NT2/D1 (cell line): ENCODE data around the gene ZNF500.

Experiments used
- DNase-seq: peaks from one replicate; pipeline ENCODE4 v3.0.0-alpha.2; 2011; ENCODE audit warnings: low read depth, low spot score
- H3K27me3 ChIP-seq: 2 replicates; pipeline ENCODE4 v1.6.0; 2011; ENCODE audit warnings: mild to moderate bottlenecking; ENCODE audit not compliant: insufficient read length, insufficient read depth
- H3K36me3 ChIP-seq: 2 replicates; pipeline ENCODE4 v1.6.1; 2011; ENCODE audit warnings: mild to moderate bottlenecking, low read length, mixed read lengths; ENCODE audit not compliant: insufficient read depth, insufficient read length
- H3K4me1 ChIP-seq: 2 replicates; pipeline ENCODE4 v1.5.1; 2011; ENCODE audit not compliant: insufficient read depth, insufficient read length
- H3K4me3 ChIP-seq: 2 replicates; pipeline ENCODE4 v1.5.1; 2011; ENCODE audit warnings: low read depth; ENCODE audit not compliant: insufficient read length
- H3K9ac ChIP-seq: 2 replicates; pipeline ENCODE4 v1.6.0; 2011; ENCODE audit warnings: low read depth; ENCODE audit not compliant: insufficient read length
- H3K9me3 ChIP-seq: 2 replicates; pipeline ENCODE4 v1.5.1; 2011; ENCODE audit warnings: mild to moderate bottlenecking, low read length; ENCODE audit not compliant: insufficient read depth
- SUZ12 ChIP-seq: IDR thresholded peaks from 2 replicates; pipeline ENCODE4 v1.6.1; 2011; ENCODE audit not compliant: insufficient read length, insufficient read depth; ENCODE audit errors: extremely low read depth
- YY1 ChIP-seq: IDR thresholded peaks from 2 replicates; pipeline ENCODE4 v1.6.1; 2011; ENCODE audit not compliant: insufficient read length, insufficient read depth
- ZNF274 ChIP-seq: IDR thresholded peaks from 2 replicates; pipeline ENCODE4 v1.6.1; 2011; ENCODE audit warnings: mild to moderate bottlenecking, low read depth, low read length

Gene ZNF500

DNA sequence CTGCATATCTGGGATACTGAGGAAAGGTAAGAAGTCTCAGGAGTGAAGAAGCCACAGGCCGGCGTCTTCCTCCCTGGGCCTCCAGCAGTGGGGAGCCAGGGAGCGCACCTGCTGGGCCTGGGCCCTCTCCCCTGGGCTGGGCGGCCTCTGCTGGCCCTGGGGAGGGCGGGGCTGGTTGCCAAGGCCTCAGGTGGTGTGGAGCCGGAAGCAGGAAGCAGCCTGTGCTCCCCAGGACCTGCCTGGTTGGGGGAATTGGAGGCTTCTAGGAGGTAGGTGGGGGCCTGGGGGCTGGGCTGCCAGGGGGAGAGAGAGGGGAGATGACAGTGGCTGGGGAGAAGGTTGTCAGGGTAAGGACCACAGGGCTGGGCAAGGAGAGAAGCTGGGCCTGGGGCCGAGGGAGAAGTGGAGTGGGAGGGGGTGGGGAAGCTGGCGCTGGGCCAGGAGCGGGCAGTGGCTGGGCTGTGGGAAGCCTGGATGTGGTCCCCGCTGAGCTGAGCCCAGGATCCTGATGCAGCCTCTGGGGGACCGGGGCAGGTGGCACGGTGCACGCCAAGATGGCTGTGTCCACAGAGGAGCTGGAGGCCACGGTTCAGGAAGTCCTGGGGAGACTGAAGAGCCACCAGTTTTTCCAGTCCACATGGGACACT lies 28.3 kb upstream of the ZNF500 start, which contains the start of gene SMIM22:
SMIM22 (plus strand) TSS at position 189 of the 647 bp plus-strand sequence; CDS start at position 555, 366 bp downstream.
- Histone ChIP-seq H3K9ac (no peak within 1 kb of the TSS), H3K27me3 (no peaks in the 10 kb centered on the region), H3K4me3 (no peak within 1 kb of the TSS), H3K36me3 (peaks cover 39% of the 10 kb centered on the region), H3K9me3 (no peaks in the 10 kb centered on the region), H3K4me1 (peaks cover 12% of the 10 kb centered on the region)
- DNase-seq: no peak
- TF ChIP-seq SUZ12 (no peak), YY1 (no peak), ZNF274 (no peak)

DNA sequence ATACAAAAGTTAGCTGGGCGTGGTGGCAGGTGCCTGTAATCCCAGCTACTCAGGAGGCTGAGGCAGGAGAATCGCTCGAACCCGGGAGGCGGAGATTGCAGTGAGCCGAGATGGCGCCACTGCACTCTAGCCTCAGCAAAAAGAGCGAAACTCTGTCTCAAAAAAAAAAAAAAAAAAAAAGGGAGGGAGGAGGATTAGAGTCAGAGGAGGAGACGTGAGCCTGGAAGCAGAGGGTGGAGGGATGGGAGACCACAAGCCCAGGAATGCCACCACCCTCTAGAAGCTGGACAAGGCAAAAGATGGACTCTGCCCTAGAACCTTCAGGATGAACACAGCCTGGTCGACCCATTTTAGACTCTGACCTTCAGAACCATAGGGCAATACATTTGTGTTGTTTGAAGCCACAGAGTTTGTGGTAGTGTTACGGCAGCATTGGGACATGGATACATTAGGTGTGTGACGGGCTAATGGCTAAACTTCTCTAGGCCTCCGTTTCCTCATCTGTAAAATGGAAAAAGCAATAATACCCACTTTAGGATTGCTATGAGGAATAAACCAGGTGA lies 26.1 kb upstream of the ZNF500 start:
- Histone ChIP-seq H3K9me3 (no peaks in the 10 kb centered on the region), H3K27me3 (no peaks in the 10 kb centered on the region), H3K36me3 (peaks cover 21% of the 10 kb centered on the region), H3K4me1 (peaks cover 12% of the 10 kb centered on the region), H3K9ac (peak overlapping the region; percentile 0), H3K4me3 (no peak overlapping the region)
- DNase-seq: no peak
- no peak for TF ChIP-seq ZNF274

DNA sequence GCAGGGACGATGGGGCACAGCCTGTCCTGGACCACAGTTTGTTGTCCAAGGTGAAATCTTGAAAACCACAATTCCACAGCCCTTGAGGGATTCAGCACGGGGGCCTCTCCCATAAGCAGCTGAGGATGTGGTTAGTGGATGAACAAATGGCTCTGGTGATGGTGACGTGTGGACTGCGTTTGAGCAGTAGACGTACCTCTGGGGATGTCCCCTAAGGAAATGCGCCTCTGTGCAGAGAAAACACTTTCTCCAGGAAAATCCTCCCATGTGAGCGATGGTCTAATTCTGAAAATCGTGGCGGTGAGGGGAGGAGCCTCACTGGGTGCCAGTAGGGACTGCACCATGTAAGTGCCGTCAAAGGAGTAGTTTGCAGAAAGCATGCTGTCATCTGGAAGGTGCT lies 23.9 kb upstream of the ZNF500 start:
- DNase-seq: no peak
- Histone ChIP-seq H3K36me3 (peaks cover 4% of the 10 kb centered on the region), H3K4me3 (no peak overlapping the region), H3K9ac (no peak overlapping the region), H3K9me3 (no peaks in the 10 kb centered on the region), H3K4me1 (peaks cover 17% of the 10 kb centered on the region), H3K27me3 (no peaks in the 10 kb centered on the region)
- TF ChIP-seq ZNF274 (no peak), SUZ12 (no peak), YY1 (no peak)

DNA sequence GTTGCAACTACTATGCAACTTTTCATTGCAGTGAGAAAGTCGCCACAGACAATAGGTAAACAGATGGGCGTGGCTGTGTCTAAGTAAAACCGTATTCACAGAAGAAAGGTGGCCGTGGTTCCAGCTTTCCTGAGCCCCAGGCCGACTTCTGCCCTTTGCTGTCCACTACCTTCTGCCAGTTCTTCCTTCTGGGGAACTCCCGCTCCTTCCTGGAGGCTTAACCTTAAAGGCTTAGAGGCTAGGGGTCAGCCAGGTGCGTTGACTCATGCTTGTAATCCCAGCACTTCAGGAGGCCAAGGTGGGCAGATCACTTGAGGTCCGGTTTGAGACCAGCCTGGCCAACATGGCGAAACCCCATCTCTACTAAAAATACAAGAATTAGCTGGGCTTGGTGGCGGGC lies 23.3 kb upstream of the ZNF500 start:
- TF ChIP-seq SUZ12: no peak
- no peak for TF ChIP-seq YY1
- no peak for TF ChIP-seq ZNF274
- DNase-seq: no peak
- H3K9me3 ChIP-seq: no peaks in the 10 kb centered on the region
- H3K4me3 ChIP-seq: no peak overlapping the region
- no peaks in the 10 kb centered on the region for H3K27me3 ChIP-seq
- no peaks in the 10 kb centered on the region for H3K36me3 ChIP-seq
- H3K9ac ChIP-seq: no peak overlapping the region
- peaks cover 17% of the 10 kb centered on the region for H3K4me1 ChIP-seq

DNA sequence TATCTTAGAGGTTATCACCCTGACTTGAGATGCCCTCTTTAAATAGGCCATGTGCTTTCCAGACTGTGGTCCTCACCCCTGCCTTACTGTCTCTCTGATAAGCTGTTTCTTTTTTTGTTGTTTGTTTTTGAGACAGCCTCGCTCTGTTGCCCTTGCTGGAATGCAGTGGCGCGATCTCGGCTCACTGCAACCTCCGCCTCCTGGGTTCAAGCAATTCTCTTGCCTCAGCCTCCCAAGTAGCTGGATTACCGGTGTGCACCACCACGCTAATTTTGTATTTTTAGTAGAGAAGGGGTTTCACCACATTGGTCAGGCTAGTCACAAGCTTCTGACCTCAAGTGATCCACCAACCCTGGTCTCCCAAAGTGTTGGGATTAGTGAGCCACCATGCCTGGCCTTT lies 21.9 kb upstream of the ZNF500 start:
- TF ChIP-seq YY1 (no peak), ZNF274 (no peak), SUZ12 (no peak)
- H3K9ac ChIP-seq: no peak overlapping the region

DNA sequence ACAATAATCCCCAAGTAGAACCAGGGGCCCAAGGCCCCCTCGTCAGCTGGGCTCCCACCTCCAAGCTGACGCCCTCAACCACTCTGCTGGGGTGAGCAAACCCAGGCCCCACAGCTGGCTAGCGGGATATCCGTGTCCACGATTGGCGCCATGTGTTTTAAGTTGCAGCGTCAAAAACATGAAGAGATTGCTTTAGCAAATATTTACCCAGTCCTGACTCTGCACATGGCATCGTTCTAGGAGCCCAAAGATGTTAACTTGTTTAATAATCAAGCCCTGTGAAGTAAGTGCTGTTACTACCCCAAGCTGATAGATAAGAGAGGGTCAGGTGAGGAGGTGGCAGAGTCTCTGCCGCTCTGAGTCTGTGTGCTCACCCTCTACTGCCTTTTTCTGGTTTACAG lies 21.5 kb upstream of the ZNF500 start:
- Histone ChIP-seq H3K4me1 (peaks cover 23% of the 10 kb centered on the region), H3K9me3 (no peaks in the 10 kb centered on the region), H3K4me3 (no peak overlapping the region), H3K9ac (peak overlapping the region; percentile 34), H3K27me3 (no peaks in the 10 kb centered on the region), H3K36me3 (no peaks in the 10 kb centered on the region)
- TF ChIP-seq ZNF274 (no peak), YY1 (no peak), SUZ12 (no peak)
- no peak for DNase-seq

More for the DNA sequence above, 21.9 kb upstream of the ZNF500 start:
- no peaks in the 10 kb centered on the region for H3K9me3 ChIP-seq
- no peaks in the 10 kb centered on the region for H3K36me3 ChIP-seq
- peaks cover 21% of the 10 kb centered on the region for H3K4me1 ChIP-seq
- no peak for DNase-seq
- H3K4me3 ChIP-seq: no peak overlapping the region
- H3K27me3 ChIP-seq: no peaks in the 10 kb centered on the region

DNA sequence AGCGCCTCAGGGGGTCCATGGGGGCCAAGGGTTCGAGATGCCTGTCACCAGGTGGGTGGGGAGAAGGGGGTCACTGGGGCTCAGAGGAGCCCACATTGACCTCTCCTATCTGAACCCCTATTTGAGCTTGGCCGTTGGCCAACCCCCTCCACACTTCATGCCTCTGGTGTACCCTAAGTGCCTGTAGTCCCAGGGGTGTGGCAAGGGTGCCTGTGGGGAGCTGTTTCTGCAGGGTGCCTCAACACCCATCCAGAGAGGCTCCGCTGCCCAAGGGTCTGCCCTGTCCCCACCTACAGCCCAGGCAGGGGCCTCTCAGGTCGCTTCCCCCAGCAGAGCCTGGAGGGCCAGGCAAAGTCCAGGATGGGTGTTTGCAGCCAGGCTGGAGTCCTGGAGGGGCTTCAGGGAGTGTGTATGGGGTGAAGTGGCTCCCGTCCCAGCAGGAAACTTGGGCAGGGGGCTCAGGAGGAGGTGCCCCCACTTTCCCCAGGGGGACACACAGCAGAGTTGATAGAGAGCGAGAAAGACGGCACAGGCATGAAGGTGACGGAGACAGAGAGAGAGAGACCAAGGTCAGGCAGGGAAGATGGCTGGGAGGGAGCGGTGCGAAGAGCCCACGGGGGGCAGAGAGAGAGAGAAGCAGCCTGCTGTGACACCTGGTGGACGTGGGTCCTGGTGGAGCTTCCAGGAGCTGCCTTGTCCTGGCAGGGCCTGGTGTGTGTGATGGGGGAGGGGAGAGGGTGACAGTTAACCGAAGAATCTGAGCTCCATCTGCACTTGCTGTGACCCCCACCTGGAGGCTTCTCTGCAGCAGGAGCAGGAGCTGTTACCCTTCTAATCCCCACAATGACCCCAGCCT lies 20.9 kb upstream of the ZNF500 start, which contains the start of gene SEPTIN12:
SEPTIN12 (minus strand) TSS at position 719 of the 856 bp plus-strand sequence; CDS start at position 19, 700 bp downstream.
- Histone ChIP-seq H3K9ac (peak within 1 kb of the TSS; percentile 34), H3K36me3 (no peaks in the 10 kb centered on the region), H3K4me3 (no peak within 1 kb of the TSS), H3K9me3 (no peaks in the 10 kb centered on the region), H3K4me1 (peaks cover 23% of the 10 kb centered on the region), H3K27me3 (no peaks in the 10 kb centered on the region)
- no peak for DNase-seq
- no peak for TF ChIP-seq SUZ12
- TF ChIP-seq YY1: no peak
- TF ChIP-seq ZNF274: no peak
